Body of pancreas (tissue), 4 donors: ENCODE results near the gene PRDM13.

Experiments used
- POLR2A ChIP-seq, 3 donors: fragments of 450-650 bp; IDR thresholded peaks; one replicate each; pipeline ENCODE4 v1.6.1; 2016; ENCODE audit warnings: antibody characterized with exemption in 3 of 3, mild to moderate bottlenecking in 2 of 3
- TF ChIP-seq, protein P1 (sequence below), 7 experiments: fragments of 450-650 bp in 4 of 7; fragments of 200-600 bp in 3 of 7; sonication (generic) in 3 of 7; IDR thresholded peaks; one replicate each; pipeline ENCODE4 v1.5.1; 2016 to 2019; ENCODE audit warnings: antibody characterized with exemption in 7 of 7

DNA sequence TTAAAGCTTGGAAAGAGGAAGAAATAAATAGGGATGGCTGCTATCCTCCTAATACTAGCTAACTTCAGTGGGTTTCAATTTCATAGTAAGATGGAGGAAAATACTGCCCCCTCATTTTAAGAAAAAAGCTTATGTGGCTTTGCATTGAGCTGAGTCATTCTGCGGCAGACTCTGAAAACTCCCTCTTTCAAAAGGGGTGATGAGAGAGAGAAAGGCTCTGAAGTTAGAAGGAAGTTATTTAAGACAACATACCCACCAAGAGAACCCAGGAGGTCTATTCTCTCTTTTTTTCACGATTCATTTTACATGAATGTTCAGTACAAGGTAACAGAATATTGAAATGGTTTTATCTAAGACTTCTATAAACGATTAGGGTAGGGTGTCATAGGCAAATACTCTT is 4.5 kb downstream of the PRDM13 start:
- TF ChIP-seq, protein P1, sequence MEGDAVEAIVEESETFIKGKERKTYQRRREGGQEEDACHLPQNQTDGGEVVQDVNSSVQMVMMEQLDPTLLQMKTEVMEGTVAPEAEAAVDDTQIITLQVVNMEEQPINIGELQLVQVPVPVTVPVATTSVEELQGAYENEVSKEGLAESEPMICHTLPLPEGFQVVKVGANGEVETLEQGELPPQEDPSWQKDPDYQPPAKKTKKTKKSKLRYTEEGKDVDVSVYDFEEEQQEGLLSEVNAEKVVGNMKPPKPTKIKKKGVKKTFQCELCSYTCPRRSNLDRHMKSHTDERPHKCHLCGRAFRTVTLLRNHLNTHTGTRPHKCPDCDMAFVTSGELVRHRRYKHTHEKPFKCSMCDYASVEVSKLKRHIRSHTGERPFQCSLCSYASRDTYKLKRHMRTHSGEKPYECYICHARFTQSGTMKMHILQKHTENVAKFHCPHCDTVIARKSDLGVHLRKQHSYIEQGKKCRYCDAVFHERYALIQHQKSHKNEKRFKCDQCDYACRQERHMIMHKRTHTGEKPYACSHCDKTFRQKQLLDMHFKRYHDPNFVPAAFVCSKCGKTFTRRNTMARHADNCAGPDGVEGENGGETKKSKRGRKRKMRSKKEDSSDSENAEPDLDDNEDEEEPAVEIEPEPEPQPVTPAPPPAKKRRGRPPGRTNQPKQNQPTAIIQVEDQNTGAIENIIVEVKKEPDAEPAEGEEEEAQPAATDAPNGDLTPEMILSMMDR (IDR thresholded peaks at IDR 0.05), result no peak
- no peak for TF ChIP-seq POLR2A (IDR thresholded peaks at IDR 0.05)
